OCI-LY7 (cell line): ENCODE results near the gene CARHSP1.

Experiments used
- EZH2phosphoT487 ChIP-seq: fragments of 200-600 bp; sonication (generic); IDR thresholded peaks from 2 replicates; pipeline ENCODE4 v1.6.1; 2018; ENCODE audit warnings: low read depth, borderline replicate concordance, mild to moderate bottlenecking, mixed run types, antibody characterized with exemption, low read length, moderate library complexity, mixed read lengths
- TF ChIP-seq, protein P1 (sequence below): fragments of 200-600 bp; sonication (generic); conservative IDR thresholded peaks from 2 replicates; pipeline ENCODE4 v1.5.1; 2014; ENCODE audit warnings: mild to moderate bottlenecking, antibody characterized with exemption, low read length, moderate library complexity, mixed read lengths

DNA sequence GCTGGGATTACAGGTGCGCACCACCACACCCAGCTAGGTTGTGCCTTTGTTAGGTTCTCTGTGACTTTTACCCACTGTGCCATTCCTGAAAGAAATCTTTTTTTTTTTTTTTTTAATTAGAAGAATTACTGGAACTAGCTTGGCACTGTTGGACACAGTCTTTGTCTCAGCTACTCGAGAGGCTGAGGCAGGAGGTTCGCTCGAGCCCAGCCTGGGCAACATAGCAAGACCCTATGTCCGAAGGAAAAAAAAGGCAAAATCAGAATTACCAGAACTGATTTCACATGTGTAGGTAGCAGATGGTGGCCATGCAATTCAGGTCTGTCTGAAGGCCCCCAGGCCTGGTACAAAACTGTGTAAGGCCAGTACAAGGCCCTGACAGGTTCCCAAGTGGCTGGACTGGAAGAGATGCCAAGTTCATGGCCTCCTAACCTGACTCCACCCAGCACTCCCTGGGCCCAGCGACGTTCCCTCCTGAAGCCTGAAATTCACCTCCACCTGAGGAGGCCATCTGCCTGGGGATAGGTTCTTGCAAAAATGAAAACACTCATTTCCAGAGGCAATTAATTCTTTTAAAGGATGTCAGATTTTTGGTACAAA is 23.0 kb downstream of the CARHSP1 start:
- TF ChIP-seq EZH2phosphoT487: no peak
- TF ChIP-seq, protein P1, sequence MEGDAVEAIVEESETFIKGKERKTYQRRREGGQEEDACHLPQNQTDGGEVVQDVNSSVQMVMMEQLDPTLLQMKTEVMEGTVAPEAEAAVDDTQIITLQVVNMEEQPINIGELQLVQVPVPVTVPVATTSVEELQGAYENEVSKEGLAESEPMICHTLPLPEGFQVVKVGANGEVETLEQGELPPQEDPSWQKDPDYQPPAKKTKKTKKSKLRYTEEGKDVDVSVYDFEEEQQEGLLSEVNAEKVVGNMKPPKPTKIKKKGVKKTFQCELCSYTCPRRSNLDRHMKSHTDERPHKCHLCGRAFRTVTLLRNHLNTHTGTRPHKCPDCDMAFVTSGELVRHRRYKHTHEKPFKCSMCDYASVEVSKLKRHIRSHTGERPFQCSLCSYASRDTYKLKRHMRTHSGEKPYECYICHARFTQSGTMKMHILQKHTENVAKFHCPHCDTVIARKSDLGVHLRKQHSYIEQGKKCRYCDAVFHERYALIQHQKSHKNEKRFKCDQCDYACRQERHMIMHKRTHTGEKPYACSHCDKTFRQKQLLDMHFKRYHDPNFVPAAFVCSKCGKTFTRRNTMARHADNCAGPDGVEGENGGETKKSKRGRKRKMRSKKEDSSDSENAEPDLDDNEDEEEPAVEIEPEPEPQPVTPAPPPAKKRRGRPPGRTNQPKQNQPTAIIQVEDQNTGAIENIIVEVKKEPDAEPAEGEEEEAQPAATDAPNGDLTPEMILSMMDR: no peak
